Nephron (organoid): ENCODE measurements around the gene CMTM1.
"Not testable (repeated sequence)": the region's sequence is repeated elsewhere in the genome, so short reads cannot be mapped to it uniquely, and the experiment has no call there.

Source experiments
- H3K27ac Mint-ChIP-seq, 3 experiments: 2 replicates each; pipeline ENCODE4 v1.8.0; 2020; ENCODE audit warnings: mixed read lengths in 3 of 3, mild to moderate bottlenecking in 2 of 3, moderate library complexity in 1 of 3
- H3K27me3 Mint-ChIP-seq: 2 replicates; pipeline ENCODE4 v1.8.0; 2021; ENCODE audit warnings: low read depth, mild to moderate bottlenecking, moderate library complexity, mixed read lengths
- H3K36me3 Mint-ChIP-seq: 2 replicates; pipeline ENCODE4 v1.8.0; 2020; ENCODE audit warnings: low read depth, mixed read lengths
- H3K4me1 Mint-ChIP-seq: 2 replicates; pipeline ENCODE4 v1.8.0; 2020; ENCODE audit warnings: mixed read lengths
- H3K4me3 Mint-ChIP-seq, 3 experiments: 2 replicates each; pipeline ENCODE4 v1.8.0; 2020; ENCODE audit warnings: mild to moderate bottlenecking in 3 of 3, mixed read lengths in 3 of 3, moderate library complexity in 2 of 3
- H3K9me3 Mint-ChIP-seq: 2 replicates; pipeline ENCODE4 v1.8.0; 2020; ENCODE audit warnings: mixed read lengths
- TF ChIP-seq, protein P1 (sequence below), 3 experiments: fragments of 200-600 bp; sonication (generic); IDR thresholded peaks; one replicate each; pipeline ENCODE4 v1.5.0; 2021; ENCODE audit warnings: antibody characterized with exemption in 3 of 3; ENCODE audit not compliant: unreplicated experiment in 3 of 3

CMTM1 gene

GRCh38 chr16:66563574-66564334 is 2.5 kb upstream of the CMTM1 start:
- Mint-ChIP-seq H3K36me3 (peaks cover 49% of the 10 kb centered on the region), H3K9me3 (no peaks in the 10 kb centered on the region), H3K4me3 (no peak overlapping the region), H3K27ac (no peak overlapping the region), H3K4me1 (no peaks in the 10 kb centered on the region), H3K27me3 (peaks cover 4% of the 10 kb centered on the region)
- TF ChIP-seq, protein P1, sequence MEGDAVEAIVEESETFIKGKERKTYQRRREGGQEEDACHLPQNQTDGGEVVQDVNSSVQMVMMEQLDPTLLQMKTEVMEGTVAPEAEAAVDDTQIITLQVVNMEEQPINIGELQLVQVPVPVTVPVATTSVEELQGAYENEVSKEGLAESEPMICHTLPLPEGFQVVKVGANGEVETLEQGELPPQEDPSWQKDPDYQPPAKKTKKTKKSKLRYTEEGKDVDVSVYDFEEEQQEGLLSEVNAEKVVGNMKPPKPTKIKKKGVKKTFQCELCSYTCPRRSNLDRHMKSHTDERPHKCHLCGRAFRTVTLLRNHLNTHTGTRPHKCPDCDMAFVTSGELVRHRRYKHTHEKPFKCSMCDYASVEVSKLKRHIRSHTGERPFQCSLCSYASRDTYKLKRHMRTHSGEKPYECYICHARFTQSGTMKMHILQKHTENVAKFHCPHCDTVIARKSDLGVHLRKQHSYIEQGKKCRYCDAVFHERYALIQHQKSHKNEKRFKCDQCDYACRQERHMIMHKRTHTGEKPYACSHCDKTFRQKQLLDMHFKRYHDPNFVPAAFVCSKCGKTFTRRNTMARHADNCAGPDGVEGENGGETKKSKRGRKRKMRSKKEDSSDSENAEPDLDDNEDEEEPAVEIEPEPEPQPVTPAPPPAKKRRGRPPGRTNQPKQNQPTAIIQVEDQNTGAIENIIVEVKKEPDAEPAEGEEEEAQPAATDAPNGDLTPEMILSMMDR (IDR thresholded peaks at IDR 0.05; ENCODE audit: unreplicated experiment in 3 of 3): no peak

DNA sequence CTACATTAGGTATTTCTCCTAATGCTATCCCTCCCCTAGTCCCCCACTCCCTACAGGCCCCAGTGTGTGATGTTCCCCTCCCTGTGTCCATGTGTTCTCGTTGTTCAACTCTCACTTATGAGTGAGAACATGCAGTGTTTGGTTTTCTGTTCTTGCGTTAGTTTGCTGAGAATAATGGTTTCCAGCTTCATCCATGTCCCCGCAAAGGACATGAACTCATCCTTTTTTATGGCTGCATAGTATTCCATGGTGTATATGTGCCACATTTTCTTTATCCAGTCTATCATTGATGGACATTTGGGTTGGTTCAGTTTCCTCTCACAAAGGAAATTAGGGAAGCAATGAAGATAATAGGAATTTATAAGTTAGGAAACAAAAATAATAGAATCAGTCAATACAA is 1.0 kb downstream of the CMTM1 start:
- not testable (repeated sequence) for H3K4me1 Mint-ChIP-seq, H3K4me3 Mint-ChIP-seq, H3K27ac Mint-ChIP-seq, H3K9me3 Mint-ChIP-seq, H3K27me3 Mint-ChIP-seq
- peaks cover 33% of the 10 kb centered on the region for H3K36me3 Mint-ChIP-seq

- H3K4me1 Mint-ChIP-seq: no peaks in the 10 kb centered on the region
- H3K27ac Mint-ChIP-seq: no peak overlapping the region
- H3K27me3 Mint-ChIP-seq: peaks cover 4% of the 10 kb centered on the region
- TF ChIP-seq, protein P1 (IDR thresholded peaks at IDR 0.05; ENCODE audit: unreplicated experiment in 3 of 3): no peak
- H3K4me3 Mint-ChIP-seq: no peak overlapping the region
- H3K9me3 Mint-ChIP-seq: no peaks in the 10 kb centered on the region
- H3K36me3 Mint-ChIP-seq: peaks cover 33% of the 10 kb centered on the region
Observed at GRCh38 chr16:66568355-66568754, 2.1 kb downstream of the CMTM1 start.

GRCh38 chr16:66569131-66569530 is 2.9 kb downstream of the CMTM1 start:
- H3K36me3 Mint-ChIP-seq: peaks cover 29% of the 10 kb centered on the region
- TF ChIP-seq, protein P1 (IDR thresholded peaks at IDR 0.05; ENCODE audit: unreplicated experiment in 3 of 3): no peak
- peaks cover 4% of the 10 kb centered on the region for H3K27me3 Mint-ChIP-seq
- no peaks in the 10 kb centered on the region for H3K9me3 Mint-ChIP-seq
- H3K4me3 Mint-ChIP-seq: no peak overlapping the region
- no peak overlapping the region for H3K27ac Mint-ChIP-seq
- H3K4me1 Mint-ChIP-seq: peaks cover 4% of the 10 kb centered on the region

DNA sequence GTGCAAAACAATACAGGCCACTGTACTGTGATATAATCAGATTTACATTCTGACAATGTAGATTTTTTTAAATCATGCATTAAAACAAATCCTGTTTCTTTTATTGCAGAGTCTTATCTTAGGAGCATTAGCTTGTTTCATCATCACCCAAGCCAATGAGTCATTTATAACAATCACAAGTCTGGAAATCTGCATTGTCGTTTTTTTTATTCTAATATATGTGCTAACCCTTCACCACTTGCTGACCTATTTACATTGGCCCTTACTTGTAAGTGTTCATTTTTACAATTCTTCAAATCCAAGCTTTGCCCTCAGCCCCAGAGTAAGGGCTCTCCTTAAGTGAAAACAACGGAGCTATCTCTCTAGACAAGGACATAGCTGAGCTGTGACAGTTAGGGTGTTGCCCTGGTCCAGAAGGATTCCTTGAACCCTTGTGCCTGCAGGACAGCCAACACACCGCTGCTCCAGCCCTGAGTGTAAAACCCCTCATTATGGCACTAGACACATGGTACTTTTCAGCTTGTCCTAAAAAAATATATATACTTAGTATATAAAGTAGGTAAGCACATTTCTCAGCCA is 3.7 kb downstream of the CMTM1 start:
- Mint-ChIP-seq H3K9me3 (no peaks in the 10 kb centered on the region), H3K27me3 (peaks cover 4% of the 10 kb centered on the region), H3K4me1 (peaks cover 7% of the 10 kb centered on the region), H3K36me3 (peaks cover 26% of the 10 kb centered on the region), H3K4me3 (no peak overlapping the region), H3K27ac (no peak overlapping the region)
- TF ChIP-seq, protein P1 (IDR thresholded peaks at IDR 0.05; ENCODE audit: unreplicated experiment in 3 of 3): no peak

DNA sequence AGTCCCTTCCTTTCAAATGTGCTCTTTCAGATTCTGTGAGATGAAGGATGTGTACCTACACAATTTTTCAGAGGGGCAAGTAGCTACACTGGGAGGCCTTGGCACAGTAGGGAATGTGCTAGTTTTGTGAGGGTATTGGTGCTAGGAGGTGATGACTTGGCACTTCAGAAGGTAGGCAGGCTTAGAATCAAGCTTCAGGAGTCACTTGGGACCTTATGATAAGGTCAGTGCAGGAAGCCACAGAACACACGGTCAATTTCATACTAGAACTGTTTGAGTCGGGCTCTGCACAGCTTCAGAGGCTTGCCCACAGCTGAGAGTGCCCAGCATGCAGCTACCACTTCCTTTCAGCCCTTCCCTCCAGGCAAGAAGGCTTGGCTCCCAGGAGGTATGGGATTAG is 6.1 kb downstream of the CMTM1 start:
- Mint-ChIP-seq H3K27me3 (peaks cover under 1% of the 10 kb centered on the region), H3K4me1 (peaks cover 10% of the 10 kb centered on the region), H3K36me3 (peaks cover 2% of the 10 kb centered on the region), H3K27ac (peak overlapping the region in 1 of 3 experiments; percentile 60), H3K4me3 (no peak overlapping the region), H3K9me3 (no peaks in the 10 kb centered on the region)
- TF ChIP-seq, protein P1 (IDR thresholded peaks at IDR 0.05; ENCODE audit: unreplicated experiment in 3 of 3): no peak
